CD4-positive, alpha-beta T cell (primary cell): ENCODE results near the gene ARHGEF11. TPM values are rescaled to one million over a fixed set of nuclear protein-coding genes. Genes with fewer than 3 reads are reported as not detected.

Source experiments
- ATAC-seq: fragments of 200-7000 bp; cut with Tn5 transposase; one replicate; pipeline ENCODE4 v1.10.0; 2022; ENCODE audit warnings: mild to moderate bottlenecking; ENCODE audit not compliant: poor library complexity
- CTCF ChIA-PET: fragments of 350-600 bp; sonication (Branson Sonifier 250); formaldehyde crosslinking; loops from one replicate; lab custom pipeline; 2021; ENCODE audit warnings: antibody characterized with exemption, inconsistent platforms; lab: Charles Lee
- POLR2A ChIA-PET: fragments of 350-600 bp; sonication (Branson Sonifier 250); formaldehyde crosslinking; loops from one replicate; lab custom pipeline; 2021; ENCODE audit warnings: antibody characterized with exemption, inconsistent platforms; lab: Charles Lee
- DNase-seq, 14 experiments: peaks; one replicate each; pipeline ENCODE4 v3.0.0-alpha.2; 2013 to 2020; ENCODE audit warnings: mixed read lengths in 2 of 14
- H3K27ac ChIP-seq, 2 donors: one replicate each; pipeline versions ENCODE4 v1.5.1 to v1.7.0; 2013; ENCODE audit warnings: low read length in 2 of 2, low read depth in 1 of 2, mild to moderate bottlenecking in 1 of 2
- H3K27me3 ChIP-seq, 2 experiments: 1 replicate in 1 of 2; 2 replicates in 1 of 2; pipeline versions ENCODE4 v1.6.1 to v1.7.0; 2013; ENCODE audit warnings: low read length in 2 of 2, control low read depth in 1 of 2, mild to moderate bottlenecking in 1 of 2, moderate library complexity in 1 of 2; ENCODE audit not compliant: insufficient read depth in 2 of 2, control insufficient read depth in 1 of 2
- H3K36me3 ChIP-seq: one replicate; pipeline ENCODE4 v1.6.1; 2013; ENCODE audit warnings: low read length, control low read depth; ENCODE audit not compliant: insufficient read depth
- H3K4me1 ChIP-seq: one replicate; pipeline ENCODE4 v1.6.1; 2013; ENCODE audit warnings: low read length, control low read depth; ENCODE audit not compliant: insufficient read depth
- H3K4me3 ChIP-seq: one replicate; pipeline ENCODE4 v1.5.1; 2013; ENCODE audit warnings: mild to moderate bottlenecking, low read length, moderate library complexity
- H3K9me3 ChIP-seq, 2 experiments: 1 replicate in 1 of 2; 2 replicates in 1 of 2; pipeline versions ENCODE4 v1.6.1 to v1.7.0; 2013; ENCODE audit warnings: low read length in 2 of 2, mild to moderate bottlenecking in 2 of 2, control low read depth in 1 of 2, moderate library complexity in 1 of 2; ENCODE audit not compliant: control insufficient read depth in 1 of 2, insufficient read depth in 1 of 2
- H3K27ac Mint-ChIP-seq: one replicate; pipeline ENCODE4 v1.8.0; 2020; ENCODE audit warnings: mixed read lengths
- H3K27me3 Mint-ChIP-seq: one replicate; pipeline ENCODE4 v1.8.0; 2021; ENCODE audit warnings: mixed read lengths
- H3K36me3 Mint-ChIP-seq: one replicate; pipeline ENCODE4 v1.8.0; 2021; ENCODE audit warnings: low read depth, mixed read lengths
- H3K4me1 Mint-ChIP-seq: one replicate; pipeline ENCODE4 v1.8.0; 2021; ENCODE audit warnings: low read depth, mixed read lengths
- H3K4me3 Mint-ChIP-seq: one replicate; pipeline ENCODE4 v1.8.0; 2020; ENCODE audit warnings: mild to moderate bottlenecking, mixed read lengths
- H3K9me3 Mint-ChIP-seq: one replicate; pipeline ENCODE4 v1.8.0; 2020; ENCODE audit warnings: mixed read lengths
- intact Hi-C, 2 experiments: fragments of 100-400 bp; cut with DNase I in 1 of 2; cut with micrococcal nuclease in 1 of 2; formaldehyde crosslinking; loops; one replicate each; pipeline versions ENCODE4 v1.15.1 to v1.9.0; 2023 to 2025; cut with DNase I, micrococcal nuclease
- total RNA-seq, 174 experiments: library from RNA in 2 of 174; stranded (reverse) in 2 of 174; gene quantifications; one replicate each; pipeline ENCODE4 v1.2.3 and lab custom pipeline; 2021 to 2026
- TF ChIP-seq, protein P1 (sequence below): fragments of 200-600 bp; IDR thresholded peaks from one replicate; pipeline ENCODE4 v1.8.0; 2022; ENCODE audit warnings: antibody characterized with exemption, mild to moderate bottlenecking

ARHGEF11 gene
- total RNA-seq, 2 experiments from 2014 or later: 13.7 to 13.9 TPM

DNA sequence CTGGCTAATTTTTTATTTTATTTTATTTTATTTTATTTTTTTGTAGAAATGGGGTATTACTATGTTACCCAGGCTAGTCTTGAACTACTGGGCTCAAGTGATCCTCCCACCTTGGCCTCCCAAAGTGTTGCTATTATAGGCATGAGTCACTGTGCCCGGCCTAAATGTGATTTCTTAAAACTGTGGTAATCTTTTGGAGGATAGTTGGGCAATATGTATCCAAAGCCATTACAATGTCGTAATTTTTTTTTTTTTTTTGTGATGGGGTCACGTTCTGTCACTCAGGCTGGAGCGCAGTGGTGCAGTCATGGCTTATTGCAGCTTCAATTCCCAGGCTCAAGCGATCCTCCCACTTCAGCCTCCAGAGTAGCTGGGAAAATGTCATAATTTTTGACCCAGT, 39.9 kb upstream of the ARHGEF11 start:
- intact Hi-C loops: no loop called here
- H3K9me3 Mint-ChIP-seq: no peaks in the 10 kb centered on the region
- peaks cover 11% of the 10 kb centered on the region for H3K27me3 Mint-ChIP-seq
- no peaks in the 10 kb centered on the region for H3K36me3 ChIP-seq
- TF ChIP-seq, protein P1, sequence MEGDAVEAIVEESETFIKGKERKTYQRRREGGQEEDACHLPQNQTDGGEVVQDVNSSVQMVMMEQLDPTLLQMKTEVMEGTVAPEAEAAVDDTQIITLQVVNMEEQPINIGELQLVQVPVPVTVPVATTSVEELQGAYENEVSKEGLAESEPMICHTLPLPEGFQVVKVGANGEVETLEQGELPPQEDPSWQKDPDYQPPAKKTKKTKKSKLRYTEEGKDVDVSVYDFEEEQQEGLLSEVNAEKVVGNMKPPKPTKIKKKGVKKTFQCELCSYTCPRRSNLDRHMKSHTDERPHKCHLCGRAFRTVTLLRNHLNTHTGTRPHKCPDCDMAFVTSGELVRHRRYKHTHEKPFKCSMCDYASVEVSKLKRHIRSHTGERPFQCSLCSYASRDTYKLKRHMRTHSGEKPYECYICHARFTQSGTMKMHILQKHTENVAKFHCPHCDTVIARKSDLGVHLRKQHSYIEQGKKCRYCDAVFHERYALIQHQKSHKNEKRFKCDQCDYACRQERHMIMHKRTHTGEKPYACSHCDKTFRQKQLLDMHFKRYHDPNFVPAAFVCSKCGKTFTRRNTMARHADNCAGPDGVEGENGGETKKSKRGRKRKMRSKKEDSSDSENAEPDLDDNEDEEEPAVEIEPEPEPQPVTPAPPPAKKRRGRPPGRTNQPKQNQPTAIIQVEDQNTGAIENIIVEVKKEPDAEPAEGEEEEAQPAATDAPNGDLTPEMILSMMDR: no peak
- H3K27ac ChIP-seq: no peak overlapping the region
- DNase-seq (peak in 1 of 14 experiments; percentile 38), ATAC-seq (no peak)
- no peaks in the 10 kb centered on the region for H3K9me3 ChIP-seq
- H3K27ac Mint-ChIP-seq: no peak overlapping the region
- H3K36me3 Mint-ChIP-seq: no peaks in the 10 kb centered on the region
- CTCF ChIA-PET: interaction anchor here (7.4 kb wide), 1 partner anchor 70 kb away, joined by 241 read pairs; no protein-coding TSS in a partner anchor
- H3K4me3 Mint-ChIP-seq: no peak overlapping the region
- peaks cover 5% of the 10 kb centered on the region for H3K4me1 Mint-ChIP-seq
- POLR2A ChIA-PET: no interaction called here
- peaks cover 5% of the 10 kb centered on the region for H3K4me1 ChIP-seq
- no peak overlapping the region for H3K4me3 ChIP-seq
- no peaks in the 10 kb centered on the region for H3K27me3 ChIP-seq

DNA sequence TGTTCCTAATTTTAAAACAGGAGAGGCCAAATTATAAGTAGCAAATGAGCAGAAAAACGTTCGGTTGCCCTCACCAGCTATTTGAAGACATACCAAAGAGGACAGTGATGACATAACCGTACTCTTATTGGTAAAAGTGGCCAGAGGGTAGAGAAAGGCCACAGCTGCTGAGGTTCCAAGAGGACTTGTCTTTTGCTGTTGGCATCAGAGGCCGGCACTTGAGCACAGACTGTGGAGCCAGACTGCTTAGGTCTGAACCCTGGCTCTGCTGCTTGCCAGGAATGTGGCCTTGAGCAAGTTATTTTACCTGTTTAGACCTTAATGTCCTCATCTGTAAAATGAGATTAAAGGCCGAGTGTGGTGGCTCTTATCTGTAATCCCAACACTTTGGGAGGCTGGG, 39.2 kb upstream of the ARHGEF11 start:
- ChIA-PET POLR2A (no interaction called here), CTCF (interaction anchor here (1.0 to 7.4 kb wide), 2 partner anchors 71 to 72 kb away, joined by 3 to 241 read pairs; no protein-coding TSS in a partner anchor)
- no peak overlapping the region for H3K27ac ChIP-seq
- Mint-ChIP-seq H3K27ac (no peak overlapping the region), H3K4me1 (no peaks in the 10 kb centered on the region), H3K36me3 (no peaks in the 10 kb centered on the region), H3K27me3 (peaks cover 8% of the 10 kb centered on the region), H3K9me3 (no peaks in the 10 kb centered on the region), H3K4me3 (no peak overlapping the region)
- TF ChIP-seq, protein P1: no peak
- intact Hi-C loops: no loop called here
- no peaks in the 10 kb centered on the region for H3K9me3 ChIP-seq
- no peaks in the 10 kb centered on the region for H3K36me3 ChIP-seq
- ATAC-seq (no peak), DNase-seq (no peak)
- no peaks in the 10 kb centered on the region for H3K27me3 ChIP-seq
- no peaks in the 10 kb centered on the region for H3K4me1 ChIP-seq
- H3K4me3 ChIP-seq: no peak overlapping the region

DNA sequence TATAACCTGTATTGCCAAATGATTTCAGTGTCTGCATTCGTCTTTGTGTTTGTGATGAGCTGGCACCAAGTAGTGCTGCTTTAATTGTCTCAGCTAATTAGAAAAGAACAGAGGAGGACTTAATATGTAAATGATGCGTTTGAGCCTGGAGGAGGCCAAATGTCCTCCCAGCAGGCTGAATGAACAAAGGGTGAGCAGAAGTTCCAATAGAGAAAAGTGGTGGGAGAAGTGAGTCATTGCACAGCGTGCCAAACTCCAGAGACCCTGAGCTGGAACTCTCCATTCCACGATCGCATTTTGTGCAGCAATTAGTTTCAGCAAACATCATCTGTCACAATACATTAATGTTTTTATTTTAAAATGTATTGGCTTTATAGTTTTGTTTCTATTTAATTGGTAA, 36.2 kb upstream of the ARHGEF11 start:
- H3K36me3 Mint-ChIP-seq: no peaks in the 10 kb centered on the region
- CTCF ChIA-PET: interaction anchor here (1.4 kb wide), 1 partner anchor 8 kb away, joined by 8 read pairs; no protein-coding TSS in a partner anchor
- no peak overlapping the region for H3K27ac Mint-ChIP-seq
- TF ChIP-seq, protein P1: no peak
- no peaks in the 10 kb centered on the region for H3K4me1 Mint-ChIP-seq
- H3K36me3 ChIP-seq: no peaks in the 10 kb centered on the region
- H3K9me3 ChIP-seq: no peaks in the 10 kb centered on the region
- H3K27me3 Mint-ChIP-seq: peaks cover 29% of the 10 kb centered on the region
- H3K4me3 ChIP-seq: no peak overlapping the region
- H3K27ac ChIP-seq: no peak overlapping the region
- intact Hi-C loops: no loop called here
- DNase-seq (no peak), ATAC-seq (no peak)
- no peaks in the 10 kb centered on the region for H3K9me3 Mint-ChIP-seq
- POLR2A ChIA-PET: no interaction called here
- no peak overlapping the region for H3K4me3 Mint-ChIP-seq
- H3K4me1 ChIP-seq: no peaks in the 10 kb centered on the region
- peaks cover 0 to 3% of the 10 kb centered on the region in 2 experiments for H3K27me3 ChIP-seq
